Astrocyte (in vitro differentiated cells and primary cell): ENCODE measurements around the gene AURKAIP1.

Experiments
- EZH2 ChIP-seq: IDR thresholded peaks from 2 replicates; pipeline ENCODE4 v1.6.1; 2012; ENCODE audit warnings: mild to moderate bottlenecking, low read length, inconsistent platforms; ENCODE audit not compliant: insufficient read depth
- TF ChIP-seq, protein P1 (sequence below): IDR thresholded peaks from 2 replicates; pipeline ENCODE4 v1.5.1; 2011; ENCODE audit warnings: low read depth, mild to moderate bottlenecking, inconsistent platforms, low read length, moderate library complexity; ENCODE audit not compliant: insufficient read depth

GRCh38 chr1:1385931-1386330 is 10.9 kb upstream of the AURKAIP1 start:
- TF ChIP-seq, protein P1, sequence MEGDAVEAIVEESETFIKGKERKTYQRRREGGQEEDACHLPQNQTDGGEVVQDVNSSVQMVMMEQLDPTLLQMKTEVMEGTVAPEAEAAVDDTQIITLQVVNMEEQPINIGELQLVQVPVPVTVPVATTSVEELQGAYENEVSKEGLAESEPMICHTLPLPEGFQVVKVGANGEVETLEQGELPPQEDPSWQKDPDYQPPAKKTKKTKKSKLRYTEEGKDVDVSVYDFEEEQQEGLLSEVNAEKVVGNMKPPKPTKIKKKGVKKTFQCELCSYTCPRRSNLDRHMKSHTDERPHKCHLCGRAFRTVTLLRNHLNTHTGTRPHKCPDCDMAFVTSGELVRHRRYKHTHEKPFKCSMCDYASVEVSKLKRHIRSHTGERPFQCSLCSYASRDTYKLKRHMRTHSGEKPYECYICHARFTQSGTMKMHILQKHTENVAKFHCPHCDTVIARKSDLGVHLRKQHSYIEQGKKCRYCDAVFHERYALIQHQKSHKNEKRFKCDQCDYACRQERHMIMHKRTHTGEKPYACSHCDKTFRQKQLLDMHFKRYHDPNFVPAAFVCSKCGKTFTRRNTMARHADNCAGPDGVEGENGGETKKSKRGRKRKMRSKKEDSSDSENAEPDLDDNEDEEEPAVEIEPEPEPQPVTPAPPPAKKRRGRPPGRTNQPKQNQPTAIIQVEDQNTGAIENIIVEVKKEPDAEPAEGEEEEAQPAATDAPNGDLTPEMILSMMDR, result no peak
- no peak for TF ChIP-seq EZH2
